Fibroblast of skin of scalp (primary cell): ENCODE results near the gene NHLRC2.

Source experiments
- DNase-seq: peaks from one replicate; pipeline ENCODE4 v3.0.0-alpha.2; 2013

The NHLRC2 gene

DNA sequence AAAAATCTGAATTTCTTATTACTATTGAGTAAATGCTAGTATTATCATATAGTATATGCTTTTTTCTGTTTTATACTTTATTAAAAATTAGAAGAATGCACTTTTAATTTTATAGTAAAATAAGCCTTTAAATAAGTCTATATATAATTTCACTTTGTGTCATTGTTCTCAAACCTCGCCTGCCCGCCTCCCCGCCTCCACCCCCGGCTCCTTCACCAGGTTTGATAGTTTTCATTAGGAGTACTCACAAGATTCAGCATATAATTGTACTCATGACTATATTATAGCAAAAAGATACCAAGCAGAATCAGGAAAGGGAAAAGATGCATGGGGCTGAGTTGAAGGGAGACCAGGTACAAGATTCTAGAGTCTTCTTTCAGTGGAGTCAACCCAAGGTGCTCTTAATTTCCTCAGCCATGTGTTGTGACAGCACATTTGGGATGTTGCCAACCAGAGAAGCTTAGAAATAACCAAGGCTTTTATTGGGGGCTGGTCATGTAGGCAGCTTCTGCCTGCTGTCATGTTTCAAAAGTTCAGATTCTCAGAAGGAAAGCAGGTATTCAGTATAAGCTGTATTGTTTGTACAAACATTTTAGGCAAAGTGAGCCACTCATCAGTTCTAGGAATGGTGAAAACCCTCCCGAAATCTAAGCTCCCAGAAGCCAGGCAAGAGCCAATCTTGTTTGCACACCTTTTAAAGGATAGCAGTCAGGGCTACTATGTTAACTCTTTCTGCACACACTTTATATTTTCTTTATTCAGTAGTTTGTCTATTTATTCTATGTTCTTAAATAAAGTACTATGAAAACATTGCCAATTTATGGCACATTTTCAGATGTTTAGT, 12.3 kb downstream of the NHLRC2 start:
- DNase-seq, result no peak

DNA sequence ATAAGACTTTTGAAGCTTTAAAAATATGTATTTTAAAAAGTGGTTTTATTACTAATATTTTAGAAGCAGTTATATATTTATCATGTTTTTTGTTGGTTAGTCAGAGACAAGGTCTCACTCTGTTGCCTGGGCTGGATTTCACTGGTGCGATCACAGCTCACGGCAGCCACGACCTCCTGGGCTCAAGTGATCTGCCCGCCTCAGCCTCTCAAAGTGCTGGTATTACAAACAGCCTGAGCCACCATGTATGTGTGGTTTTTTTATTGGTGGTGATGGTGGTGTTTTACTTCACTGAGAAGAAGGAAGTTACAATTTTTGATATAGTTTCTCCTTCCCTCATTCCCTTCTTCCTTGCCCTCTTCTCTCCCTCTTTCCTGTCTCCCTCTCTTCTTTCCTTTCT, 13.4 kb downstream of the NHLRC2 start:
- DNase-seq, result no peak

DNA sequence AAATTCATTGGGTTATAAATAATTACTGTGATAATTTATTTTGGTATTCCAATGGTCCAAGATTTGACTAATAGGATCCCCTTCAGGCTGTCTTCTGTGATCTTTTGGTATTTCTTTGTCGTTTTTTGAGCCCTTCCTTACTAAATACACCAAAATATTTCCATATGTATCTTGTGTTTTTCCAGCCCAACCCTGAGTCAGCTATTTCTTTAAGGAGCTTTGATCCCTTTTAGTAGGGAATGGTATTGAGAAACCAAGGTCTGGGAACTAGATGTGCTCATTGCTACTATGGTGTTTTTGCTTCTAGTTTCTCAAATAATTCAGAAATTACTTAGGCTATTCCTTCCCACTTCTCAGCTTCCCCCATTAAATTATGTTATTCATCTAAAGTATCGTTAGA, 15.3 kb downstream of the NHLRC2 start:
- DNase-seq, result no peak

DNA sequence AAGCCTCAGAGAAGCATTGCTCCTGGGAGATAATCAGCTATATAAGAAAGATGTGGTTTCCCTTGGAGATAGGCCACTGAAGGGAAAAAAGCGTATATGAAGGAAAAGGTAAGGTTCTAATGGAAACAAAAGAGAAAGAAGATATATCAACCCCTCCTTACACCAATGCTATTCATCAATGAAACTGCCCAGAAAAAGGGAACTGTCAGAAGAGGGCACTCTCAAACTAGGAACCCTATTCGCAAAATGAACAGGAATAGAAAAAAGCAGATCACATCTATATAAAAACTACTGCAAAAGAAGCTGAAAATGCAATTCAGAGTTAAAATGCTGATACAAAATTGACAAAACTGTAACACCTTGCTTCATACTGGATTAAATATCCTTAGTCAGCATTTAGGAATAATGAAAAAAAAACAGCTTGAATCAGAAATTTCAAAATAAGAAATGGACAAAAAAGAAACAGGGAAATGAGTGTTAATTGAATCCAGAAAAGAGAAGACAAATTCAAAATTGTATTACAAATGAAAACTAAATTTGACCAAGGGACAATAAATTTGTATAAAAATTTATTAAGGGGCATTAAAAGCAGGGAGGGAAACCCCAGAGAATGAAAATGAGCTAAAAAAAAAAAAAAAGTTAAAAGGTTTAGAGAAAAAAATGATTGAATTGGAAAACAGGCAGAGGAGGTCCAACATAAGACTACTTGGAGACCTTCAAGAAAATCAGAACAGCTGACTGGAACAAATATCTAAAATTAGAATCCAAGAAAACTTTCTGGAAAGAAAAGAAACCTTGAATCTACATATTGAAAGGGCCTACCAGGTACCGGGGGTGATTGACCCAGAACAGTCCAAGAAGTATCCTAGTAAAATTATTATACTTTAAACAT, 17.9 kb downstream of the NHLRC2 start:
- DNase-seq, result no peak

DNA sequence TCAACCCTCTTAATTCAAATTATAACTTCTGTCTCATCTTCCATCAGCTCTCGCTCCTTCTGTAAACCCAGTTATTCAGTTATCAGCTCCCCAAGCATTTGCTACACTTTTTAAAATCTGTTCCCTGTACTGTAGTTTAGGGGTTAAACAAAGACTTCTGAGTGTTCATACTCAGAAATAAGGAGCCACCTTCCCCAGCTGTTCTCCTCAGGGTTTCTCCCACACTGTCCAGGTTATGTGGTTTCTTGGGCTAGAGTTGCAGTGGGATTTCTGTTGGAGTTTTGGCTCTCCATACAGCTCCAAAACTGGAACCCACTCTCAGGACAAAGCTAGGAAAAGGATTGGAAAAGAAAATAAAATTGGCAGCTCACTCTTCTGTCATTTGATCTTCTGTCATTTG, 20.8 kb downstream of the NHLRC2 start:
- DNase-seq, result no peak

DNA sequence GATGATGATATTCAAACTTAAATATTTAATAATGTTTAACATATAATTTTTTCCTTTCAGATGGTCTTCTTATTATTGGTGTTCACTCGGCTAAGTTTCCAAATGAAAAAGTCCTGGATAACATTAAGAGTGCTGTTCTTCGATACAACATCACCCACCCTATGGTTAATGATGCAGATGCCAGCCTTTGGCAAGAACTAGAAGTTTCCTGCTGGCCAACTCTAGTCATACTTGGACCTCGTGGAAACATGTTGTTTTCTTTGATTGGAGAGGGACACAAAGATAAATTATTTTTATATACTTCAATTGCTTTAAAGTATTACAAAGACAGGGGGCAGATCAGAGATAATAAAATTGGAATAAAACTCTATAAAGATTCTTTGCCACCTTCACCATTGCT, 22.0 kb downstream of the NHLRC2 start:
- DNase-seq, result no peak

DNA sequence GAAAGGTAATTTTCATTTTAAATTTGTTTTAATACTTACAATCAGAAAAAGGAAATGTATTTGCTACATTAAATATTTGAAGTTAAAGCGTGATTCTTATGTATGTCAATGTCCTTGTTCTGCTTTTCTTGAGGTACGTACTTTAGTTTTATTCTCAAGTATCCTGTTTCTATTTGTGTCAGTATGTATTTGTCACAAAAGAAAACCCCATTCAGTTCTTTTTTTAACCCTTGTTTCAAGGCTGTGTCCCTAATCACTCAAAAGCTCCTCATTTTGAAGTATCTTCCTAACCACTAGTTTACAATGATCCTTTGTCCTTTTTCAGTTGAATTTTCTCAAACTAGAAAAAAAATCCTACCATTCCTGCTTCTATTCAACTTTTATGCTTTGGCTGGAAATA, 25.2 kb downstream of the NHLRC2 start:
- no peak for DNase-seq

DNA sequence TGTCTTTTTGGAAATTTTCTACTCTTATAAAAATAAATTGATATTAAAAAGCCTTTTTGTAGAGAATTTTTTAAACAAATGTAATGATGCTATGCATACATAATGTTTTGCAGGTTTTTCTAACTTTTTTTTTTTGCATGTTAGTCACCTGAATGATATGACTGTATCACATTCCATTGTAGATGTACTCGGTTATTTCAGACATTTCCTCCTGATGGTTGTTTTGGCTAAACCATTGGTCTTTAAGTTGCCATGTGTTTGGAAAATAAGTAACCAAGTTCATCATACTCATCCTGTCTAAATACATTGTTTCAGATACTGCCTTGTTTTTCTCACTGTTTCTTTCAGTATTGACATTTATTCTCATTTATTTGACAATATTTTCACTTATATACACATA, 25.8 kb downstream of the NHLRC2 start:
- DNase-seq, result peak; percentile 21

DNA sequence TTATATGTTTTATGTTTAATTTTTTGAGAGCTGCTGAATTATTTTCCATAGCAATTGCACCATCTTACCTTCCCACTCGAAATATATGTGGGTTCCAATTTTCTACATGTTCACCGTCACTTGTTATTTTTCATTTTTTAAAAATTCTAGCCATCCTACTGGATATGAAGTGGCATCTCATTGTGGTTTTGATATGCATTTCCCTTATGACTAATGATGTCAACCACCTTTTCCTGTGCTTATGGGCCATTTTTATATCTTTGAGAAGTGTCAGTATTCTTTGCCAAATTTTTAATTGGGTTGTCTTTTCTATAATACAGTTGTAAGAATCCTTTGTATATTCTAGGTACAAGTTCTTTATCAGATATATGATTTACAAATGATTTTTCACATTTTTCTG, 27.8 kb downstream of the NHLRC2 start:
- DNase-seq, result no peak

DNA sequence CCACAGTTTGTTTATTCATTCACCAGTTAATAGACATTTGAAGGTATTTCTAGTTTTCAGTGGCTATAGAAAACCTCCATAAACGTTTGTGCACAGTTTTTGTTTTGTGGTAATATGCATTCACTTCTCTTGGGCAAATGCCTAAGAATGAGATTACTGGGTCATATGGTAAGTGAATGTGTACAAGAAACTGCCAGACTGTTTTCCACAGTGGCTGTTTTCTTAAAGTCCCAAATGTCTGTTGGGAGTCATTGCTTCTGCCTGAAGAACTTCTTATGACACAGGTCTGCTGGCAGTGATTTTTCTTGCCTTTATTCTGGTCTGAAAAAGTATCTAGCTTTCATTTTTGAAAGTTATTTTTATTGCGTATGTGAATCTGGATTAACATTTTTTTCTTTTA, 35.5 kb downstream of the NHLRC2 start:
- no peak for DNase-seq

DNA sequence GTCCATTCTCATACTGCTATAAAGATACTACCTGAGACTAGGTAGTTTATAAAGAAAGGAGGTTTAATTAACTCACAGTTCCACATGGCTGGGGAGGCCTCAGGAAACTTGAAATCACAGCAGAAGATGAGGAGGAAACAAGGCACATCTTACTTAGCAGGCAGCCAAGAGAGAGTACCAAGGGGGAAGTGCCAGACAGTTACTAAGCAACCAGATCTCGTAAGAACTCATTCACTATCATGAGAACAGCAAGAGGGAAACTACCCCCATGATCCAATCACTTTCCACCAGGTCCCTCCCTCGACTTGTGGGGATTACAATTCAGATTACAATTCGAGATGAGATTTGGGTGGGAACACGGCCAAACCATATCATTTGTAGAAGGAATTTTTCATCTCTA, 36.3 kb downstream of the NHLRC2 start:
- DNase-seq, result no peak

DNA sequence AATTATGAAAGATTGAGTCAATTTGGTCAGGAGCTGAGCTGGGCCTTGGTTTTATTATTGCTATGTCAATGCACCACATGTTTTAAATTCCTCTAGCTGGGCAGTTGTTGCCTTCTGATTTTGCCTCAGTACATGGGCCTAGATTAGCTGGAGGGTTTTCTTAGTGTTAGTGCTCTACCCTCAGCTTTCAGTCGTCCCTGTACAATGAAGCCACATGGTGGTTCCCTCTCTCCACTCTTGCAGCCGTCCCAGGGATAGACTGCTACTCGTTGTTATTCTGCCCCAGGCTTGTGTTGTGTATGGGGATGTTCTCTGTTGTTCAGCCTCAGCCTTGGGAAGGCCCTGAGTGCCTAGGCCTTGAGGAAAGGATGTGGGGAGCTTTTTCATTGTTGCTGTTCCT, 37.0 kb downstream of the NHLRC2 start:
- no peak for DNase-seq

DNA sequence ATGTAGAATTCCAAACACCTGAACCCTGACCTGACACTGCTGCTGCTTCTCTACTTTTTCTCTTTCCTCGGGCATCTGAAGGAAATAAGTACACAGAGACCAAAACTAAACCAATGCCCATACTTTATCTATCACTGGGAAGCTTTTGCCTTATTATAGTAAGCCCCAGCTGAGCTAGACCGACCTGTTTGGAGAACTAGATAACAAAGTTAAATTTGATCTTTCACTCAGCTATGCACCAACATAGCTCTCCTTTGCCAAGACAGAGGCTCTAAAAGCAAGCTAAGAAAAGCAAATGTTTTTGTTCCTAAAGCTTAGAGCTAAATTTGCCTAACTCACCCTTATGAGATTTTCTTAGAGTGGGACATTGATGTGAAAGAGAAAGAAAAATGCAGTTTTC, 39.1 kb downstream of the NHLRC2 start:
- DNase-seq, result no peak

DNA sequence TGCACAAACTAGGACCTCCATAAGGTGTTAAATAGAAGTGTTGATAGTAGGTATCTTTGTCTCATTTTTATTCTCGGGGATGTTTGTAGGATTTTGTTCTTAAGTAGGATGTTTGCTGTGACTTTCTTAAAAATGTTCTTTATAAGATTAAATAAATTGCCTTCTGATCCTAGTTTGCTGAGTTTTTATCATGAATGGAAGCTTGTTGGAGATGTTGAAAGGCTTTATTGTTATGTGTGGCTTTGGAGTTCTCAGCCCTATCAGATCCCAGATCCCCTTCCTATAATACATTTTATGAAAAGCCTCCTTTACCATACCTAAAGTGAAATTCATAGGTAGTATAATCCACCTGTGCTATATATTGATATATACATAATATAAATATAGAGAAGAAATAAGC, 40.1 kb downstream of the NHLRC2 start:
- DNase-seq, result no peak

DNA sequence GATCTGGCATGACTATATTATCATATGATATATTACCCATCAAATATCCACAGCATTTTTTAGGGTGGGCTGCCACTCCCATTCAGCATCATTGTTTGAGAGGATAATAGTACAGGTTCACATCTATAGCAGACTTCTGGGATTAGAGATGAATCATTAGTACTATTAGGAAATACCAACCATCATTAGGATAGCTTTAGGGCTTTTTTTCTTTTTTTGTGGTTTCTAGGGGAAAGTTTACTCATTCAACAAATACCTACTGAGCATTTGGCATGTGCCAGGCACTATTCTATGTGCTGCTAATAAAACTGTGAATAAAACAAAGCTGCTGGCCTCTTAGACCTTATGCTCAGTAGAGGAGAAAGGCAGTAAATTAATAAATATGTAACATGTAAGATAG, 40.6 kb downstream of the NHLRC2 start:
- peak; percentile 40 for DNase-seq

DNA sequence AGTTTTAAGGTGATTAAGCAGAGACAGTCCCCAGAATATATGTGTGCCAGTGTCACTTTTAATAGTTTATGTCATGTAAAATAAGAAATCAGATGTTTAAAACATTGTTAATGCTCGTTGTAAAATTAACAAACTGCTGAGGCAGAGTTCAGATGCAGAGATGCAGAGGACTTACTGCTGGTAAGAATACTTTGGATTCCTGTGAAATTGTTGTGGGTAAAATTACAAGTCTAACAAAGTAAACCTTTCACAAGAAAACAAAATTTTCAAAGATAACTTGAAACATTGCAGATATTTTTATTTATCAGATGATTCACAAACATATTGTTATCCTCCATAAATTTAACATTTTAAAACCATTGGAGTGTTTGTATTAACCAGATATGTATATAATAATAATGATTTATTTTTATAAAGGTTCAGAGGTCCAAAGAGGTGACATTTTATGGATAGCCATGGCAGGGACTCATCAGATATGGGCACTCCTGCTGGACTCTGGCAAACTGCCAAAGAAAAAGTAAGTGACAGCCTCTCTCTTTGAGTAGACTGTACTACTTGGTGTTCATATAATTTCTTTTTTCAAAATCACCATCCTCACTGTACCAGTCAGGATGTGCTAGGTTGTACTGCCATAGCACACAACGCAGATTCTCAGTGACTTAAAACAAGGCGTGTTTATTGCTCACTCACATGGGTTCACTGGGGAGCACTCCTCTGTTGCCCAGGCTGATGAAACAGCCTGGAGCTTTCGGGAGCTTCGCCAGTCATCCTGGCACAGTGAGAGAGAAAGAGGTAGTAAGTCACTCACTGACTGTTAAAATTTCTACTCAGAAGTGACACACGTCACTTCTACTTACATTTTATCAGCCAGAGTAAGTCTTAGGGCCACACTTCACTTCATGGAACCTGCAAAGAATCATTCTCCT, 43.5 kb downstream of the NHLRC2 start:
- DNase-seq, result no peak

DNA sequence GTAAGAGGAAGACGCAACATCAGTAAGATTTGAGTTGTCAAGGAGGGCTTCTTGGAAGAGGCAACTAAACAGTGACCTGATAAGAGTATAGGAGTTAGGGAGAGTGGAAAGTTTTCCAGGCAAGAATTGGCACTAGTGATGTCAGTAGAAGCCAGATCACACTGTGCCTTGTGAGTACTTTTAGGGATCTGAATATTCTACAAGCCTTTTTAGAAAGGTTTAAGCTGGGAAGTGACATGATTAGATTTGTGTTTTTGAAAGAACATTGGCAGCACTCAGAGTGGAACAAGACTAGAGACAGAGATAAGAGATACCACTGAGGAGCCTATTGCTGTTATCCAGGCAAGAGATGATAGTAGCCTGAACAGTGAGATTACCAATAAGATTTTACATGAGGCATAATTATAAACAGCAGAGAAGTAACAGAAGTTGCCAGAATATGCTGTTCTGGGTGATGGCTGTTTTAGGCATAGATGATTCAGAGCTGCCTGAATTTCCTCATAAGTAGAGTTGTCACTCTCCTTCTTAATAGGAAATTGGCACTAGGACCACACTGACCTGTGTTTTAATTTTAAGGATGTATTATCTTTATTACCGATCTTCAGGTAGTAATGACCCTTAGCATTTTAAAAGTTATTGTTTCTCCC, 45.6 kb downstream of the NHLRC2 start:
- DNase-seq, result no peak

DNA sequence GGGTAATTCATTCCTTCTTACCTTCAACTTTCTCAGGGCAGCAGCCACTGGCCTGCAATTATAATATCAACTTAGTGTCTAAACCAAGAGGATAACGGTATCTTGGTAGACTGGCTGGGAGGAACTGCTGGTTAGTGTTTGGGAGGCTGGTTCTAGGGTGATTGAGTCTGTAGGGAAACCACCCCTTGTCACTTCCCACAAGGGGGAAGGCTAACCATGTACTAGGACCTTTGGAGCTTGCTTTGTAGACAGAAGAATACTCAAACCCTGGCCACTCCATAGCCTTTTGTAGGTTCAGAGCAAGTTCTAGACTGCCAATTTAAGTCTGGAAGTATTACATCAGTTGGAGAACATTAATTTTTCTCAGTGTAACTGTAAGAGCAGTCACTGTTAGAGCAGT, 51.3 kb downstream of the NHLRC2 start:
- DNase-seq, result no peak

DNA sequence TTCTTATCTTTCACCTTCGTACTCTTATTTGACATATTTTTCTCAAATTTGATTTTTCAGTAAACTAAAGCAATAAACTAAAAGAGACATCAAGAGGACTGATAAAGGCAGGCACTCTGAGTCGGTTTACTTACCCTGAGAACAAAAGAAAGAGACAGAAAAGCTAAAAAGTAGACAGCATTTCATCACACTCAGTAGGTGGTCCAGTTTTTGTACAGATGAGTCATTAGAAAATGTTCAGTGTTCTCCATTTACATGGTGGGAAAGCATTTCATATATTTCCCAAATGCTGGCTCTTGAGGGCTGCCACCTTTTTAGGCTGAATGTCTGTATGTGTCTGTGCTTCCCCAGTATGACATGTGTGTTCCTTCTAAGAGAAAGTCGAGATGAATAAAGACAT, 52.7 kb downstream of the NHLRC2 start:
- DNase-seq, result peak; percentile 83

DNA sequence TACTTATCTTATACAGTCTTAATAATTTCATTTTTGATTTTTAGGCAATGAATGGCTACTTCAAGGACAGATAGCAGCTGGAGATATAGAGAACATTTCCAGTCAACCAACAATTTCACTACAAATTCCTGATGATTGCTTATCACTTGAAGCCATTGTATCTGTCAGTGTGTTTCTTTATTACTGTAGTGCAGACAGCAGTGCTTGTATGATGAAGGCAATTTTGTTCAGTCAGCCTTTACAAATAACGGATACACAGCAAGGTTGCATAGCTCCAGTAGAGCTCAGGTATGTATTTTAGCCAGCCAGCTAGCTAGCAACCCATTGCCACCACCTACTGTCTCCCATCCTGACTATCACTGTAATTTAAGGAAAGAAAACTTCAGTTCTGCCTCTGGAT, 53.8 kb downstream of the NHLRC2 start:
- no peak for DNase-seq

DNA sequence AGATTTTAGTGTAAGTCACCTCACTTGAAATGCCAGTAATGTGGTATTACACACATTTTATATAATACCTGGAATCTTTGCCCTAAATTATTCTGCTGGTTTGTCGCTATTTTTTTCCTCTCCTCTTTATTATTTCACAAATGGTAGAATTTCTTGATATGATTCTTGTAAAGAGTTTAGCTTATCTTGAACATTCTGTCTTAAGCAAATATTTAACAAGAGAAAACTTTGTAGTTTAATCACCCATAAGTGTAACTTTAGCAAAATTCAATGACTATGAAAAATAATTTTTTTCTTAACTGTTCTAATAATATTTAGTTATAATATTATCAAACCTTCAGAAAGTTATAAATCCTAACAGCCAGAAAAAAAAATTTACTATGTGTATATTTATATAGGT, 56.7 kb downstream of the NHLRC2 start:
- no peak for DNase-seq

DNA sequence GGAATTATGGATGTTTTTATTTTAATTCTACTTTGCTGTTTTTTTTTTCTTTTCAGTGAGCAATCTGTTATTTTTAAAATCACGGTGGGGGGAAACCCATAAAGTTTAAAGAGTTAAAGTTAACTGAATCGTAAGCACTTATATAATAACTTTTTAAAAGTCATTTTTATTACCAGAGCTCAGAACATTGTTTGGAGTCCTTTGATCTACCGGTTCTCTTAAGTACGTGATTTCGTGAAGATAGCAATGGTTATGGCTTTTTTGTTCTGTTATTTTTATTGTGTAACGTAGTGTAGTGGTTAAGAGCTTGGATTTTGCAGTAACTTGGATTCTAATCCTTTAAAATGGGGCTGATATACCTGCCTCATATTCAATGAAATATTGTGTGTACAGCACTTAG, 57.4 kb downstream of the NHLRC2 start:
- no peak for DNase-seq
